ENCODE results near the gene XBP1. TPM values are rescaled to one million over a fixed set of nuclear protein-coding genes. Genes with fewer than 3 reads are reported as not detected.
A peak's percentile ranks its signal among the peaks of the same experiment; 100 is the strongest.

The XBP1 gene
- total RNA-seq, 4 donors from 2014 or later = 66.0 to 403 (median 115) TPM

DNA sequence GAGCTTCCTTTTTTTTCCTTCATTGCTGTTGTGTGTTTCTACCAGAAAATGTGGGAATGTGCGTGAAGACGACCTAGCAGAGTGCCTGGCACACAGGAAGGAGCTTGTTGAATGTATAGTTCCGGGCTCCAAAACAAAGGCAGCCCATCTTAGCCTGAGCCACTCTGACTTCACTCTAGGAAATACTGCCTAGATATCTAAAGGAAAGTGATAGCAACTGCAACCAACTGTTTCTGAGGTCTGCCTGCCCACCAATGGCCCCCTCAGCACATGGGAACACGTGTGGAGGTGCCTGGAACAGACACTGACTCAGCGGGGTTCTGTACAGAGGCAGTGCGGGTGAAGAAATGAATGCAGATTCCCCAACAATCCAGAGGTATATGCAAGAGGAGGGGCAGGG lies 14.7 kb upstream of the XBP1 start:
- in situ Hi-C loops (cut with MboI; ENCODE audit: low sequenced_read_pairs in 4 of 4) (no loop called here), intact Hi-C loops (cut with DNase I; ENCODE audit: low total_unique reads) (no loop called here)
- TF ChIP-seq, protein P1, sequence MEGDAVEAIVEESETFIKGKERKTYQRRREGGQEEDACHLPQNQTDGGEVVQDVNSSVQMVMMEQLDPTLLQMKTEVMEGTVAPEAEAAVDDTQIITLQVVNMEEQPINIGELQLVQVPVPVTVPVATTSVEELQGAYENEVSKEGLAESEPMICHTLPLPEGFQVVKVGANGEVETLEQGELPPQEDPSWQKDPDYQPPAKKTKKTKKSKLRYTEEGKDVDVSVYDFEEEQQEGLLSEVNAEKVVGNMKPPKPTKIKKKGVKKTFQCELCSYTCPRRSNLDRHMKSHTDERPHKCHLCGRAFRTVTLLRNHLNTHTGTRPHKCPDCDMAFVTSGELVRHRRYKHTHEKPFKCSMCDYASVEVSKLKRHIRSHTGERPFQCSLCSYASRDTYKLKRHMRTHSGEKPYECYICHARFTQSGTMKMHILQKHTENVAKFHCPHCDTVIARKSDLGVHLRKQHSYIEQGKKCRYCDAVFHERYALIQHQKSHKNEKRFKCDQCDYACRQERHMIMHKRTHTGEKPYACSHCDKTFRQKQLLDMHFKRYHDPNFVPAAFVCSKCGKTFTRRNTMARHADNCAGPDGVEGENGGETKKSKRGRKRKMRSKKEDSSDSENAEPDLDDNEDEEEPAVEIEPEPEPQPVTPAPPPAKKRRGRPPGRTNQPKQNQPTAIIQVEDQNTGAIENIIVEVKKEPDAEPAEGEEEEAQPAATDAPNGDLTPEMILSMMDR (IDR thresholded peaks at IDR 0.05 in 4 of 5, conservative IDR thresholded peaks at IDR 0.05 in 1 of 5) = no peak
- TF ChIP-seq POLR2A (IDR thresholded peaks at IDR 0.05) = no peak
- peaks cover 14 to 25% of the 10 kb centered on the region in 2 donors for H3K4me1 ChIP-seq
- H3K27ac ChIP-seq = no peak overlapping the region
- no peaks in the 10 kb centered on the region for H3K27me3 ChIP-seq
- ATAC-seq (no peak), DNase-seq (no peak)
- no peaks in the 10 kb centered on the region for H3K9me3 ChIP-seq
- no peaks in the 10 kb centered on the region for H3K36me3 ChIP-seq
- H3K4me3 ChIP-seq = no peak overlapping the region

GRCh38 chr22:28813772-28814518 lies 13.6 kb upstream of the XBP1 start:
- Histone ChIP-seq H3K4me3 (no peak overlapping the region), H3K9me3 (no peaks in the 10 kb centered on the region), H3K4me1 (peaks cover 9 to 22% of the 10 kb centered on the region in 2 donors), H3K27me3 (no peaks in the 10 kb centered on the region), H3K27ac (peak overlapping the region in 3 of 4 donors; percentile 10 to 50 (median 19)), H3K36me3 (no peaks in the 10 kb centered on the region)
- DNase-seq (peak; percentile 9 to 22), ATAC-seq (peak; percentile 13 to 51)
- TF ChIP-seq, protein P1 (IDR thresholded peaks at IDR 0.05 in 4 of 5, conservative IDR thresholded peaks at IDR 0.05 in 1 of 5) = no peak
- peak in 1 of 2 donors; percentile 6 for TF ChIP-seq POLR2A (IDR thresholded peaks at IDR 0.05)
- in situ Hi-C loops (cut with MboI; ENCODE audit: low sequenced_read_pairs in 4 of 4) (no loop called here), intact Hi-C loops (cut with DNase I; ENCODE audit: low total_unique reads) (no loop called here)

GRCh38 chr22:28812516-28812915 lies 12.1 kb upstream of the XBP1 start:
- H3K27ac ChIP-seq = peak overlapping the region in 2 of 4 donors; percentile 10 to 27
- TF ChIP-seq POLR2A (IDR thresholded peaks at IDR 0.05) = no peak
- TF ChIP-seq, protein P1 (IDR thresholded peaks at IDR 0.05 in 4 of 5, conservative IDR thresholded peaks at IDR 0.05 in 1 of 5) = no peak
- no peak overlapping the region for H3K4me3 ChIP-seq
- H3K36me3 ChIP-seq = no peaks in the 10 kb centered on the region
- ATAC-seq (no peak), DNase-seq (no peak)
- intact Hi-C loops (cut with DNase I; ENCODE audit: low total_unique reads) (no loop called here), in situ Hi-C loops (cut with MboI; ENCODE audit: low sequenced_read_pairs in 4 of 4) (no loop called here)
- H3K27me3 ChIP-seq = no peaks in the 10 kb centered on the region
- peaks cover 0 to 11% of the 10 kb centered on the region in 2 donors for H3K4me1 ChIP-seq
- no peaks in the 10 kb centered on the region for H3K9me3 ChIP-seq

- DNase-seq = no peak
- Histone ChIP-seq H3K27me3 (no peaks in the 10 kb centered on the region), H3K4me3 (no peak overlapping the region), H3K9me3 (no peaks in the 10 kb centered on the region), H3K4me1 (peaks cover 0 to 11% of the 10 kb centered on the region in 2 donors), H3K36me3 (no peaks in the 10 kb centered on the region), H3K27ac (no peak overlapping the region)
- in situ Hi-C loops (cut with MboI; ENCODE audit: low sequenced_read_pairs in 4 of 4) (no loop called here), intact Hi-C loops (cut with DNase I; ENCODE audit: low total_unique reads) (no loop called here)
- no peak for TF ChIP-seq POLR2A (IDR thresholded peaks at IDR 0.05)
- TF ChIP-seq, protein P1 (IDR thresholded peaks at IDR 0.05 in 4 of 5, conservative IDR thresholded peaks at IDR 0.05 in 1 of 5) = no peak
- ATAC-seq = no peak
These were observed 10.6 kb upstream of the XBP1 start for GRCh38 chr22:28810821-28811491.

Data from gastrocnemius medialis (tissue), 4 donors.